HG02840 (cell line): Measurements from ENCODE around the gene CYBA.

ENCODE experiments used
- ATAC-seq: cut with Tn5 transposase; IDR thresholded peaks from one replicate; pipeline ENCODE4 v1.9.1; 2021; ENCODE audit warnings: mild to moderate bottlenecking, moderate library complexity, moderate number of reproducible peaks; ENCODE audit not compliant: unreplicated experiment, low FRiP score

CYBA gene

GRCh38 chr16:88650749-88651275 is at the start of gene CYBA:
CYBA (minus strand) TSS chr16:88651053; CDS start chr16:88651013, 40 bp downstream.
- peak; percentile 66 for ATAC-seq

GRCh38 chr16:88700322-88700635 is 49.4 kb upstream of the CYBA start:
- ATAC-seq, result no peak

- ATAC-seq, result no peak
These were observed 48.3 kb upstream of the CYBA start for GRCh38 chr16:88699180-88699579.

GRCh38 chr16:88698646-88699045 is 47.8 kb upstream of the CYBA start:
- ATAC-seq, result no peak

GRCh38 chr16:88697831-88698615 is 47.2 kb upstream of the CYBA start:
- no peak for ATAC-seq

- no peak for ATAC-seq
These were observed 46.4 kb upstream of the CYBA start for GRCh38 chr16:88697116-88697830.

- ATAC-seq, result no peak
These were observed 45.6 kb upstream of the CYBA start for GRCh38 chr16:88696441-88696840.

GRCh38 chr16:88695753-88696152 is 44.9 kb upstream of the CYBA start:
- no peak for ATAC-seq

- no peak for ATAC-seq
These were observed 44.4 kb upstream of the CYBA start for GRCh38 chr16:88695218-88695617.

GRCh38 chr16:88694221-88695087 is 43.6 kb upstream of the CYBA start:
- no peak for ATAC-seq

GRCh38 chr16:88693420-88694177 is 42.7 kb upstream of the CYBA start:
- ATAC-seq, result no peak

GRCh38 chr16:88692861-88693260 is 42.0 kb upstream of the CYBA start:
- ATAC-seq, result no peak

GRCh38 chr16:88691924-88692560 is 41.2 kb upstream of the CYBA start:
- no peak for ATAC-seq

GRCh38 chr16:88691129-88691813 is 40.4 kb upstream of the CYBA start:
- no peak for ATAC-seq

GRCh38 chr16:88690341-88691128 is 39.7 kb upstream of the CYBA start:
- ATAC-seq, result no peak

- no peak for ATAC-seq
These were observed 37.3 kb upstream of the CYBA start for GRCh38 chr16:88688013-88688778.

- ATAC-seq, result no peak
These were observed 36.8 kb upstream of the CYBA start for GRCh38 chr16:88687676-88688012.

- no peak for ATAC-seq
These were observed 36.4 kb upstream of the CYBA start for GRCh38 chr16:88687254-88687576.
